Endothelial cell of hepatic sinusoid (primary cell): ENCODE data around the gene PC.

Experiments
- in situ Hi-C: cut with HindIII; loops from 2 replicates; pipeline ENCODE4 v1.10.0; 2017; ENCODE audit warnings: low sequenced_read_pairs

PC gene

GRCh38 chr11:66886671-66887221 is 71.4 kb downstream of the PC start:
- in situ Hi-C loops, result loop anchor here (5.0 kb wide), 1 partner anchor 136 kb away; the partner anchor contains the start of gene SYT12

- in situ Hi-C loops, result loop anchor here (5.0 kb wide), 1 partner anchor 136 kb away; the partner anchor contains the start of gene SYT12
Measured at GRCh38 chr11:66885950-66886440, 72.2 kb downstream of the PC start.

GRCh38 chr11:66885469-66885868 is 72.7 kb downstream of the PC start:
- in situ Hi-C loops, result loop anchor here (5.0 kb wide), 1 partner anchor 137 kb away; the partner anchor contains the start of gene SYT12

- in situ Hi-C loops, result no loop called here
Measured at GRCh38 chr11:66884443-66884842, 73.7 kb downstream of the PC start.

- in situ Hi-C loops, result no loop called here
Measured at GRCh38 chr11:66883016-66883965, 74.9 kb downstream of the PC start.

GRCh38 chr11:66882561-66883015 is 75.6 kb downstream of the PC start:
- in situ Hi-C loops, result no loop called here

- in situ Hi-C loops, result no loop called here
Measured at GRCh38 chr11:66881927-66882452, 76.2 kb downstream of the PC start.

GRCh38 chr11:66881451-66881835 is 76.7 kb downstream of the PC start:
- in situ Hi-C loops, result no loop called here

- in situ Hi-C loops, result no loop called here
Measured at GRCh38 chr11:66880496-66881450, 77.4 kb downstream of the PC start.

GRCh38 chr11:66879999-66880398 is 78.2 kb downstream of the PC start:
- in situ Hi-C loops, result no loop called here

- in situ Hi-C loops, result no loop called here
Measured at GRCh38 chr11:66879583-66879982, 78.6 kb downstream of the PC start.

GRCh38 chr11:66879000-66879399 is 79.2 kb downstream of the PC start:
- in situ Hi-C loops, result no loop called here

- in situ Hi-C loops, result no loop called here
Measured at GRCh38 chr11:66878474-66878873, 79.7 kb downstream of the PC start.

GRCh38 chr11:66877588-66878385 is 80.4 kb downstream of the PC start:
- in situ Hi-C loops, result no loop called here

- in situ Hi-C loops, result no loop called here
Measured at GRCh38 chr11:66875378-66875777, 82.8 kb downstream of the PC start.

- in situ Hi-C loops, result no loop called here
Measured at GRCh38 chr11:66874232-66874631, 84.0 kb downstream of the PC start.

GRCh38 chr11:66871521-66871901 is 86.7 kb downstream of the PC start:
- in situ Hi-C loops, result no loop called here

GRCh38 chr11:66870616-66871520 is 87.3 kb downstream of the PC start:
- in situ Hi-C loops, result no loop called here

GRCh38 chr11:66870131-66870530 is 88.1 kb downstream of the PC start:
- in situ Hi-C loops, result no loop called here
